Body of pancreas (tissue), 4 donors: Measurements from ENCODE around the gene PRR20G. TPM values are rescaled to one million over a fixed set of nuclear protein-coding genes. Genes with fewer than 3 reads are reported as not detected.

Experiments
- ATAC-seq: fragments of 150-250 bp; one replicate; pipeline ENCODE4 v1.9.1; 2016
- DNase-seq, 4 donors: peaks; one replicate each; pipeline ENCODE4 v3.0.0-alpha.2; 2019
- H3K27ac ChIP-seq, 4 donors: fragments of 200-600 bp; sonication (generic); 1 replicate in 3 of 4; 2 replicates in 1 of 4; pipeline versions ENCODE4 v1.5.1 to v1.6.1; 2016 to 2019; ENCODE audit warnings: mild to moderate bottlenecking in 1 of 4, mixed read lengths in 1 of 4, moderate library complexity in 1 of 4
- H3K27me3 ChIP-seq, 2 donors: fragments of 200-600 bp; sonication (generic); one replicate each; pipeline ENCODE4 v1.6.0; 2016; ENCODE audit warnings: mild to moderate bottlenecking in 1 of 2
- H3K36me3 ChIP-seq, 2 donors: fragments of 200-600 bp; sonication (generic); replicated peaks in 1 of 2; 2 replicates each; pipeline ENCODE4 v1.5.1; 2016; ENCODE audit warnings: low read depth in 2 of 2; ENCODE audit not compliant: insufficient read depth in 1 of 2
- H3K4me1 ChIP-seq: fragments of 200-600 bp; sonication (generic); one replicate; pipeline ENCODE4 v1.6.0; 2016
- H3K4me3 ChIP-seq, 2 donors: fragments of 200-600 bp; sonication (generic); 1 replicate in 1 of 2; 2 replicates in 1 of 2; pipeline ENCODE4 v1.5.1; 2016 to 2019
- H3K9me3 ChIP-seq, 3 donors: fragments of 200-600 bp; sonication (generic); 1 replicate in 2 of 3; 2 replicates in 1 of 3; pipeline ENCODE4 v1.5.1; 2016
- POLR2A ChIP-seq, 3 donors: fragments of 450-650 bp; IDR thresholded peaks; one replicate each; pipeline ENCODE4 v1.6.1; 2016; ENCODE audit warnings: antibody characterized with exemption in 3 of 3, mild to moderate bottlenecking in 2 of 3
- WGBS, 2 donors: methylation state at CpG; one replicate each; pipeline ENCODE4 v1.1.5; 2017; 5-methylcytosine and 5-hydroxymethylcytosine counted together
- intact Hi-C: fragments of 100-400 bp; cut with DNase I; formaldehyde crosslinking; loops from one replicate; pipeline ENCODE4 v1.15.1; 2023
- total RNA-seq, 2 donors: library from RNA; depleted of rRNA; stranded (reverse); fragments of >200 nt; gene quantifications; one replicate each; pipeline ENCODE4 v1.1.0, GENCODE V29; 2016
- TF ChIP-seq, protein P1 (sequence below), 7 experiments: fragments of 450-650 bp in 4 of 7; fragments of 200-600 bp in 3 of 7; sonication (generic) in 3 of 7; IDR thresholded peaks; one replicate each; pipeline ENCODE4 v1.5.1; 2016 to 2019; ENCODE audit warnings: antibody characterized with exemption in 7 of 7

Gene PRR20G
- not detected for total RNA-seq

DNA sequence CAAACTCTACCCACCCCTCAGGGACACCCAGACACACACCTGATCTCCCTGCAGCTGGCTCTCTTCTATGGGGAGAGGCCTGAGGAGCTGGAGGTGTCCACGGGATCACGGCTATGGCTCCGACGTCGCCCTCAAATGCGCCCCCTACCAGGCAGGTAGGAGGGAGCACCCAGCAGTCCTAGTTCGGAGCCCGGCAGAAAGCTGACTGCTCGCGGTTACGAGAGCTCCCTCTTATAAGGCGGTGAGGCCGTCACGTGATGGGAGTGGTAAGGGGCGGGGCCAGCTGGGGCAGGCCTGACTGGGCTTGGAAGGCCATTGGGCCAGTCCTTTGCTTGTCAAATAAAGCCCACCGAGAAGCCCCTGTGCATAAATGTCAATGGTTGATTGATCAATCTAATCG is at the start of gene PRR20G:
Gene PRR20G (minus strand): TSS at position 207 of the 400 bp plus-strand sequence. CDS start 681 bp downstream, outside the sequence.
- Histone ChIP-seq H3K27me3 (no peaks in the 10 kb centered on the region), H3K36me3 (no peaks in the 10 kb centered on the region), H3K9me3 (no peaks in the 10 kb centered on the region), H3K4me1 (no peaks in the 10 kb centered on the region), H3K4me3 (no peak within 1 kb of the TSS), H3K27ac (no peak within 1 kb of the TSS)
- intact Hi-C loops, result no loop called here
- no peak for DNase-seq
- 70 to 75% methylated on average over 15 to 17 of the region's 17 CpGs for WGBS, 2 donors
- TF ChIP-seq, protein P1, sequence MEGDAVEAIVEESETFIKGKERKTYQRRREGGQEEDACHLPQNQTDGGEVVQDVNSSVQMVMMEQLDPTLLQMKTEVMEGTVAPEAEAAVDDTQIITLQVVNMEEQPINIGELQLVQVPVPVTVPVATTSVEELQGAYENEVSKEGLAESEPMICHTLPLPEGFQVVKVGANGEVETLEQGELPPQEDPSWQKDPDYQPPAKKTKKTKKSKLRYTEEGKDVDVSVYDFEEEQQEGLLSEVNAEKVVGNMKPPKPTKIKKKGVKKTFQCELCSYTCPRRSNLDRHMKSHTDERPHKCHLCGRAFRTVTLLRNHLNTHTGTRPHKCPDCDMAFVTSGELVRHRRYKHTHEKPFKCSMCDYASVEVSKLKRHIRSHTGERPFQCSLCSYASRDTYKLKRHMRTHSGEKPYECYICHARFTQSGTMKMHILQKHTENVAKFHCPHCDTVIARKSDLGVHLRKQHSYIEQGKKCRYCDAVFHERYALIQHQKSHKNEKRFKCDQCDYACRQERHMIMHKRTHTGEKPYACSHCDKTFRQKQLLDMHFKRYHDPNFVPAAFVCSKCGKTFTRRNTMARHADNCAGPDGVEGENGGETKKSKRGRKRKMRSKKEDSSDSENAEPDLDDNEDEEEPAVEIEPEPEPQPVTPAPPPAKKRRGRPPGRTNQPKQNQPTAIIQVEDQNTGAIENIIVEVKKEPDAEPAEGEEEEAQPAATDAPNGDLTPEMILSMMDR (IDR thresholded peaks at IDR 0.05), result no peak
- no peak for TF ChIP-seq POLR2A (IDR thresholded peaks at IDR 0.05)
- ATAC-seq, result no peak

GRCh38 chr3:127337001-127337400 is 49.2 kb upstream of the PRR20G start:
- no peak for ATAC-seq
- WGBS, 2 donors, result 88 to 90% methylated on average over 7 of the region's 7 CpGs

GRCh38 chr3:127336101-127336500 is 48.3 kb upstream of the PRR20G start:
- Histone ChIP-seq H3K36me3 (no peaks in the 10 kb centered on the region), H3K4me3 (no peak overlapping the region), H3K4me1 (peaks cover 8% of the 10 kb centered on the region), H3K27me3 (no peaks in the 10 kb centered on the region), H3K9me3 (no peaks in the 10 kb centered on the region), H3K27ac (no peak overlapping the region)
- intact Hi-C loops, result no loop called here
- TF ChIP-seq POLR2A (IDR thresholded peaks at IDR 0.05), result no peak
- TF ChIP-seq, protein P1 (IDR thresholded peaks at IDR 0.05), result no peak
- WGBS, 2 donors, result 75 to 87% methylated on average over 5 of the region's 5 CpGs
- ATAC-seq, result no peak
- DNase-seq, result no peak

More at GRCh38 chr3:127337001-127337400, 49.2 kb upstream of the PRR20G start:
- intact Hi-C loops, result no loop called here
- no peak for TF ChIP-seq POLR2A (IDR thresholded peaks at IDR 0.05)
- TF ChIP-seq, protein P1 (IDR thresholded peaks at IDR 0.05), result no peak
- H3K36me3 ChIP-seq, result no peaks in the 10 kb centered on the region
- no peak overlapping the region for H3K4me3 ChIP-seq
- H3K9me3 ChIP-seq, result no peaks in the 10 kb centered on the region
- peaks cover 8% of the 10 kb centered on the region for H3K4me1 ChIP-seq
- DNase-seq, result no peak
- no peak overlapping the region for H3K27ac ChIP-seq
- no peaks in the 10 kb centered on the region for H3K27me3 ChIP-seq

- Histone ChIP-seq H3K4me3 (no peak overlapping the region), H3K4me1 (no peaks in the 10 kb centered on the region), H3K27ac (no peak overlapping the region), H3K27me3 (no peaks in the 10 kb centered on the region), H3K36me3 (no peaks in the 10 kb centered on the region), H3K9me3 (peaks cover 0 to 5% (median 0%) of the 10 kb centered on the region in 3 donors)
- intact Hi-C loops, result no loop called here
- 51 to 60% methylated on average over 2 of the region's 2 CpGs for WGBS, 2 donors
- DNase-seq, result no peak
- TF ChIP-seq POLR2A (IDR thresholded peaks at IDR 0.05), result no peak
- TF ChIP-seq, protein P1 (IDR thresholded peaks at IDR 0.05), result no peak
- no peak for ATAC-seq
These were observed 42.5 kb upstream of the PRR20G start for GRCh38 chr3:127330385-127330784.

GRCh38 chr3:127329631-127330285 is 41.9 kb upstream of the PRR20G start:
- WGBS, 2 donors, result 84 to 86% methylated on average over 2 of the region's 2 CpGs

More at GRCh38 chr3:127329631-127330285, 41.9 kb upstream of the PRR20G start:
- Histone ChIP-seq H3K27ac (no peak overlapping the region), H3K27me3 (no peaks in the 10 kb centered on the region), H3K9me3 (peaks cover 0 to 5% (median 0%) of the 10 kb centered on the region in 3 donors), H3K36me3 (no peaks in the 10 kb centered on the region), H3K4me3 (no peak overlapping the region), H3K4me1 (no peaks in the 10 kb centered on the region)
- intact Hi-C loops, result no loop called here
- DNase-seq, result no peak
- TF ChIP-seq, protein P1 (IDR thresholded peaks at IDR 0.05), result no peak
- TF ChIP-seq POLR2A (IDR thresholded peaks at IDR 0.05), result no peak
- no peak for ATAC-seq
